GM12872 (cell line): ENCODE results near the gene PPP2R2B.

Experiments
- TF ChIP-seq, protein P1 (sequence below): IDR thresholded peaks from 3 replicates; pipeline ENCODE4 v1.5.1; 2011; ENCODE audit warnings: low read depth, mild to moderate bottlenecking, low read length, moderate library complexity; ENCODE audit not compliant: insufficient read depth

PPP2R2B gene

DNA sequence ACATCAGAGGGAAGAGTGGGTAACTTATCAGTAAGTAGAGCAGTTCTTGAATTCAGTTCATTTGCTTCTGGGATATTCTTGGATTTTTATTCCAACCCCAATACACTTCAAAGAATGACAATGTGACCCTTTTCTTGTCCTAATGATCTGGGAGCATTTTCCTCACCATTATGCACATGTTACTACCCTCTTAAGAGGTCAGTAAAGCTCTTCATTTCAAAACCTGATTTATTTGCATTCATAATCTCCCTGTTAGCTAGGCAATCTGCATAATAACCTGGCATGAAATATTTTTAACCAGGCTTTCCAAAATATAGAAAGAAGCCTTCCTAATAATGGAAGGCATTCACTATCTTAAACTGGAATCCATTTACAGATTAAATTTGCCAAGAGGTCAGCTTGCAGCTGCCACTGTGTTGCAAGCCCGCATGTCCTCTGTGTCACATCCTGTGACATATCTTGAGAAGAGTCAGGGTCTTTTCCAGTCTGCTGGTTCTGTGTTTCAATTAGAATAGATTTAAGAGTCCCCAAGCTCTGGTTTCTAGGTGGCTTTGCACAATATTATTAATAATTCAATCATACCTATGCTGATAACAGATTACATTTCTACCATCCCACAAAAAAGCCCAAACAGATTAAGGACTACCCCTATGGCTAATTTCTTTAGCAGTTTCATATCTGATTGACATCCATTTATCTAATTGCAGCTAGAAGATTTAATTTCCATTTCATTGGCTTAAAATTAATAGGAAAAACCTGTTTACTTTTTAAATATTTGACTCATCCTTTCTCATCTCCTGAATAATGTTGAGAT, 30.9 kb upstream of the PPP2R2B start:
- TF ChIP-seq, protein P1, sequence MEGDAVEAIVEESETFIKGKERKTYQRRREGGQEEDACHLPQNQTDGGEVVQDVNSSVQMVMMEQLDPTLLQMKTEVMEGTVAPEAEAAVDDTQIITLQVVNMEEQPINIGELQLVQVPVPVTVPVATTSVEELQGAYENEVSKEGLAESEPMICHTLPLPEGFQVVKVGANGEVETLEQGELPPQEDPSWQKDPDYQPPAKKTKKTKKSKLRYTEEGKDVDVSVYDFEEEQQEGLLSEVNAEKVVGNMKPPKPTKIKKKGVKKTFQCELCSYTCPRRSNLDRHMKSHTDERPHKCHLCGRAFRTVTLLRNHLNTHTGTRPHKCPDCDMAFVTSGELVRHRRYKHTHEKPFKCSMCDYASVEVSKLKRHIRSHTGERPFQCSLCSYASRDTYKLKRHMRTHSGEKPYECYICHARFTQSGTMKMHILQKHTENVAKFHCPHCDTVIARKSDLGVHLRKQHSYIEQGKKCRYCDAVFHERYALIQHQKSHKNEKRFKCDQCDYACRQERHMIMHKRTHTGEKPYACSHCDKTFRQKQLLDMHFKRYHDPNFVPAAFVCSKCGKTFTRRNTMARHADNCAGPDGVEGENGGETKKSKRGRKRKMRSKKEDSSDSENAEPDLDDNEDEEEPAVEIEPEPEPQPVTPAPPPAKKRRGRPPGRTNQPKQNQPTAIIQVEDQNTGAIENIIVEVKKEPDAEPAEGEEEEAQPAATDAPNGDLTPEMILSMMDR: no peak

- TF ChIP-seq, protein P1: 0 out of 3 replicates have a peak, but pooled peaks have one; percentile 2
Measured at GRCh38 chr5:146906803-146907202, 28.2 kb upstream of the PPP2R2B start.

- TF ChIP-seq, protein P1: no peak
Measured at GRCh38 chr5:146904890-146905289, 26.3 kb upstream of the PPP2R2B start.

DNA sequence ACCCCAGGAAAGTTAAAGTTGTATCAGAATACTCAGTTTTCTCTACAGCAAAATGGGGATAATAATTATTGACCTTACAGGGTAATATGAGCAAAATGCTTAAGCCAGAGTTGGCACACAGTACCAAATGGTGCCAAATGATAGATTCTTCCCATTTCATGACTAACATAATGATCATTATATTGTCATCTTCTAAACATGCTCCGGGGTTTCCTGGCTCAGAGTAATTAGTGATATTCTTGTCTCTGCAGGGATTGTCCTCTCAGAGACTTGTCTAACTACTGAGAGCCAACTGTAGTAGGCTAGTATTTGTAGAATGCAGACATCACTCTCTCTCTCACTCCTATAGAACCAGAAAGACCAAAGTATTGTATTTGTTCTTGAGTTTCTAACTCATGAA, 25.2 kb upstream of the PPP2R2B start:
- TF ChIP-seq, protein P1: no peak

DNA sequence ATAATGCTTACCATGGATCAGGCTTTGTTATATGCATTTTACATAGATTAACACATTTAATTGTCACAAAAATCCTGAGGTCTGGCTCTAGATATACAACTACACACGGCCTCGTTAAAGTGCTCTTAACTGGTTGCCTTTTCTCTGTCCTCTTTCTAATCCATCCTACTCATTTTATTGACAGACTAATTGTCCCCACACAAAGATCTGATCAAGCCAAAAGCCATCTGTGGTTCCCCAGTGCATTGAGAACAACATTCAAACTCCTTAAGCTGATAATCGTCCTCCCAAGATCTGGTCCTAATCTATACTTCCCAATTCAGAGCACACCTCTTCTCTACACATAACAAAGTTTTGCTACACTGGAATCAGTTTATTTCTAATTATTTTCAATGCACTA, 23.9 kb upstream of the PPP2R2B start:
- TF ChIP-seq, protein P1: no peak

- TF ChIP-seq, protein P1: no peak
Measured at GRCh38 chr5:146897061-146897460, 18.5 kb upstream of the PPP2R2B start.

- TF ChIP-seq, protein P1: no peak
Measured at GRCh38 chr5:146894753-146895521, 16.4 kb upstream of the PPP2R2B start.
